ENCODE results near the gene ALKBH4.

- no peak for TF ChIP-seq CTCF (conservative IDR thresholded peaks at IDR 0.05; ENCODE audit: low read depth, low read length)
- no peak for TF ChIP-seq EZH2phosphoT487 (IDR thresholded peaks at IDR 0.05; ENCODE audit: borderline replicate concordance, low read length)
- no peak for TF ChIP-seq EZH2 (IDR thresholded peaks at IDR 0.05; ENCODE audit: low read length, unreplicated experiment)
These were observed 4.8 kb upstream of the ALKBH4 start for GRCh38 chr7:102469351-102469971.
